ENCODE measurements around the gene SHCBP1L.

- no peak for TF ChIP-seq CTCF (IDR thresholded peaks at IDR 0.05)
- no peak for TF ChIP-seq POLR2A (IDR thresholded peaks at IDR 0.05)
Observed at GRCh38 chr1:183000167-183000962, 47.4 kb upstream of the SHCBP1L start.
